ENCODE results near the gene SARM1. TPM values are rescaled to one million over a fixed set of nuclear protein-coding genes. Genes with fewer than 3 reads are reported as not detected.

Gene SARM1
- total and polyA plus RNA-seq, 2 of the 8 experiments (the other 6 are each of a cell fraction or from before 2014, with no cell fraction given): 5.8 to 9.2 TPM

GRCh38 chr17:28327709-28328108, 43.8 kb upstream of the SARM1 start:
- FAIRE-seq: no peak
- Histone ChIP-seq H2BK20ac (ENCODE audit: low read length) (no peak overlapping the region), H4K91ac (replicated peaks; ENCODE audit: insufficient read length, low read length) (no peak overlapping the region), H3K4me3 (ENCODE audit: extremely low read depth in 1 of 4, insufficient read depth in 2 of 4, low read depth in 3 of 4, low read length in 4 of 4) (no peak overlapping the region), H2BK120ac (replicated peaks; ENCODE audit: low read depth, low read length) (no peak overlapping the region), H3K9me3 (ENCODE audit: insufficient read depth in 2 of 2, low read depth in 1 of 2, low read length in 1 of 2) (no peaks in the 10 kb centered on the region), H2AK5ac (ENCODE audit: low read depth, low read length) (no peak overlapping the region), H3K23ac (ENCODE audit: insufficient read length) (no peak overlapping the region), H3K4me2 (ENCODE audit: insufficient read depth in 1 of 2, low read depth in 2 of 2, low read length in 2 of 2) (no peak overlapping the region), H2AFZ (ENCODE audit: low read length) (no peak overlapping the region), H3K4ac (replicated peaks; ENCODE audit: insufficient read length, low read depth, low read length) (no peak overlapping the region), H2BK12ac (ENCODE audit: low read depth, low read length) (no peak overlapping the region), H3K79me2 (ENCODE audit: control insufficient read depth in 1 of 2, insufficient read depth in 2 of 2, low read length in 2 of 2) (peaks cover 10 to 41% of the 10 kb centered on the region in 2 experiments), H4K20me1 (replicated peaks in 1 of 2; ENCODE audit: control insufficient read depth in 1 of 2, insufficient read depth in 2 of 2, low read length in 2 of 2) (peaks cover 10 to 15% of the 10 kb centered on the region in 2 experiments), H3K56ac (replicated peaks; ENCODE audit: insufficient read length, low read depth, low read length) (no peak overlapping the region), H3K36me3 (ENCODE audit: control insufficient read depth in 2 of 4, insufficient read depth in 4 of 4, low read length in 3 of 4) (peaks cover 10 to 41% (median 32%) of the 10 kb centered on the region in 4 experiments), H4K5ac (ENCODE audit: insufficient read length, low read depth, low read length) (no peak overlapping the region), H3K14ac (ENCODE audit: insufficient read length) (no peak overlapping the region), H2BK15ac (ENCODE audit: low read length) (no peak overlapping the region), H3K23me2 (ENCODE audit: low read depth, low read length) (no peaks in the 10 kb centered on the region), H3K27me3 (replicated peaks in 1 of 4; ENCODE audit: control insufficient read depth in 3 of 4, extremely low read depth in 1 of 4, insufficient read depth in 3 of 4, low read length in 3 of 4) (no peaks in the 10 kb centered on the region), H4K8ac (ENCODE audit: extremely low read depth, insufficient read depth, low read length) (no peak overlapping the region), H3K4me1 (replicated peaks in 1 of 4; ENCODE audit: control insufficient read depth in 3 of 4, insufficient read depth in 4 of 4, low read length in 3 of 4) (peaks cover 0 to 3% (median 0%) of the 10 kb centered on the region in 4 experiments; a peak in 2 of 7 replicates), H3K27ac (ENCODE audit: low read depth, low read length) (no peak overlapping the region), H3K79me1 (ENCODE audit: low read depth, low read length) (0 out of 2 replicates have a peak, but pooled peaks cover 4% of the 10 kb centered on the region), H3K18ac (ENCODE audit: extremely low read depth, low read length) (no peak overlapping the region), H2BK5ac (ENCODE audit: low read depth, low read length) (no peak overlapping the region), H3K9ac (replicated peaks in 1 of 4; ENCODE audit: extremely low read depth in 1 of 4, low read depth in 3 of 4, low read length in 3 of 4) (no peak overlapping the region)
- TF ChIP-seq SRF (IDR thresholded peaks at IDR 0.05; ENCODE audit: low read depth, low read length) (no peak), RAD21 (IDR thresholded peaks at IDR 0.05 in 1 of 2, conservative IDR thresholded peaks at IDR 0.05 in 1 of 2; ENCODE audit: low read depth in 2 of 2, low read length in 2 of 2) (0 out of 4 replicates have a peak, but pooled peaks of 1 of the 2 experiments have one; percentile 3), FOSL1 (IDR thresholded peaks at IDR 0.05; ENCODE audit: insufficient read depth, low read depth, low read length) (no peak)
- CTCF ChIA-PET (ENCODE audit: partially characterized antibody): interaction anchor here (1.3 kb wide), 1 partner anchor 39 kb away, joined by 3 read pairs; no protein-coding TSS in a partner anchor
- 89% methylated on average over 3 of the region's 3 CpGs; no CpG with 5 or more reads in 1 of the 2 experiments for WGBS, 2 experiments (ENCODE audit: extremely low coverage in 1 of 2, insufficient coverage in 1 of 2, insufficient read length in 1 of 2, insufficient replicate concordance in 2 of 2, low coverage in 1 of 2, low lambda C conversion rate in 2 of 2, missing lambda C conversion rate in 1 of 2)
- POLR2A ChIA-PET (ENCODE audit: partially characterized antibody): interaction anchor here (1.6 to 1.9 kb wide), 2 partner anchors 9 to 19 kb away, joined by 5 to 11 read pairs; partner anchors contain the start of gene TMEM97
- no peak for DNase-seq (ENCODE audit: low read depth in 1 of 2, low spot score in 2 of 2)

Data from H1 (cell line).